VCaP (cell line): Measurements from ENCODE around the gene ATP2C1.

Experiments used
- H3K27ac ChIP-seq: fragments of 450-650 bp; 2 replicates; pipeline ENCODE4 v1.5.1; 2017
- CTCF ChIP-seq: fragments of 450-650 bp; conservative IDR thresholded peaks from 2 replicates; pipeline ENCODE4 v1.5.1; 2017; ENCODE audit warnings: mild to moderate bottlenecking, moderate library complexity

The ATP2C1 gene

GRCh38 chr3:131007782-131008181 lies 113.9 kb downstream of the ATP2C1 start:
- H3K27ac ChIP-seq = peak overlapping the region; percentile 80; the same call in 1 of the 2 replicates
- TF ChIP-seq CTCF = no peak

GRCh38 chr3:131008326-131008725 lies 114.4 kb downstream of the ATP2C1 start:
- no peak for TF ChIP-seq CTCF
- peak overlapping the region; percentile 80; the same call in 1 of the 2 replicates for H3K27ac ChIP-seq

- no peak for TF ChIP-seq CTCF
Measured at GRCh38 chr3:131009698-131010097, 115.8 kb downstream of the ATP2C1 start.

GRCh38 chr3:131018970-131019369 lies 125.1 kb downstream of the ATP2C1 start:
- TF ChIP-seq CTCF = no peak
- no peak overlapping the region for H3K27ac ChIP-seq

More at GRCh38 chr3:131009698-131010097, 115.8 kb downstream of the ATP2C1 start:
- H3K27ac ChIP-seq = peak overlapping the region; percentile 80

- H3K27ac ChIP-seq = no peak overlapping the region
Measured at GRCh38 chr3:131020122-131020693, 126.3 kb downstream of the ATP2C1 start.

GRCh38 chr3:131025539-131025938 lies 131.7 kb downstream of the ATP2C1 start:
- no peak for TF ChIP-seq CTCF

More at GRCh38 chr3:131020122-131020693, 126.3 kb downstream of the ATP2C1 start:
- TF ChIP-seq CTCF = no peak

GRCh38 chr3:131026321-131027151 lies 132.7 kb downstream of the ATP2C1 start, which contains the start of the genes ASTE1 and NEK11:
Gene ASTE1, minus strand, starts transcription at chr3:131026825. Its CDS starts 1,519 bp downstream, at chr3:131025306.
Gene NEK11, plus strand, starts transcription at chr3:131026877. Its CDS starts 2,832 bp downstream, at chr3:131029709.
- H3K27ac ChIP-seq = peak within 1 kb of the TSS; percentile 81
- no peak for TF ChIP-seq CTCF

More at GRCh38 chr3:131025539-131025938, 131.7 kb downstream of the ATP2C1 start:
- peak overlapping the region; percentile 81 for H3K27ac ChIP-seq
